ENCODE measurements around the gene KTN1.

GRCh38 chr14:55673048-55673447, 93.0 kb downstream of the KTN1 start:
- TF ChIP-seq ZSCAN18 (CRISPR knock-in tag; IDR thresholded peaks at IDR 0.05) (no peak), TP53 (CRISPR knock-in tag; IDR thresholded peaks at IDR 0.05) (no peak), JUN (CRISPR knock-in tag; IDR thresholded peaks at IDR 0.05) (no peak), CTCF (IDR thresholded peaks at IDR 0.05) (no peak), MYBL2 (CRISPR knock-in tag; IDR thresholded peaks at IDR 0.05) (no peak), ZNF219 (CRISPR knock-in tag; IDR thresholded peaks at IDR 0.05; ENCODE audit: borderline replicate concordance) (no peak), MAX (CRISPR knock-in tag; IDR thresholded peaks at IDR 0.05) (no peak), ESRRA (CRISPR knock-in tag; IDR thresholded peaks at IDR 0.05; ENCODE audit: borderline replicate concordance) (no peak), ZBTB21 (CRISPR knock-in tag; IDR thresholded peaks at IDR 0.05; ENCODE audit: borderline replicate concordance) (no peak), ATF2 (CRISPR knock-in tag; IDR thresholded peaks at IDR 0.05; ENCODE audit: borderline replicate concordance, low read depth) (no peak), TCF7 (CRISPR knock-in tag; IDR thresholded peaks at IDR 0.05; ENCODE audit: low read depth) (no peak), RELA (CRISPR knock-in tag; IDR thresholded peaks at IDR 0.05; ENCODE audit: borderline replicate concordance) (no peak)
